GM19397 (cell line): ENCODE measurements around the gene IGFL2.
"Not testable (repeated sequence)": the region's sequence is repeated elsewhere in the genome, so short reads cannot be mapped to it uniquely, and the experiment has no call there.

ENCODE experiments used
- ATAC-seq: cut with Tn5 transposase; IDR thresholded peaks from one replicate; pipeline ENCODE4 v1.9.1; 2021; ENCODE audit warnings: mild to moderate bottlenecking, moderate library complexity; ENCODE audit not compliant: unreplicated experiment

The IGFL2 gene

DNA sequence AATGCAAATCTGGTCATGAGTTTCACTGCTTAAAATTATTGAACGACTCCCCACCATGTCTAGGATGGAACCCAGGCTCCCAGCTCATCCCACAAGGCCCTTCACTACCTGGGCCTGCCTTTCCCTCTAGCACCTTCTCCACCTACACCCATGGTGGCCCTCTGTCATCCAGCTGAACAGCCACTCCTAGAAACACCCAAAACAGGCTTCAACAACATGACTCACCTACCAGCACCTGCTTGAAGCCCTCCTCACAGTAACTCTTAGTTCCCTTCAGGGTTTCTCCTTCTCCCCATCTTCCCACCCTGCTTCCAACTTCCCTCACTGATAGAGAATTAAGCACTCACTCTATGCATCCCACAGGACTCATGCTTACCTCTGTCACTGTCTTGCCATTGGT is 6.6 kb upstream of the IGFL2 start:
- no peak for ATAC-seq

DNA sequence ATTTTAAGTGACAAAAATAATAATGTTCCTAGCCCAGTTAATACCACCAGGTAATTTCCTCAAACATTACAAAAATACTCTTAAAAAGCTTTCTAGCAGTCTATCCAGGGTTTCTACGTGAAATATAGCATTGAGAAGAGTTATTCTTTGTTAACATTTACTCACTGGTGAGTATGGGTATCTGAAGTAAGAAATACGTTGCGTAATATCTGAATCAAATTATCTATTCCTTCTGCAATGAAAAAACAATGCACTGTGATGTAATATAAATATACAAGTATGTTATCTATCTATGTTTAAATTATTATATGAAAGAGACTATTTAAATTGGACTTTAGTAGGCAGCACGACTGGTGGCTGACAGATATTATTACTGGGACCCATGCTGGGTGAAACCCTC is 5.7 kb upstream of the IGFL2 start:
- ATAC-seq, result no peak

DNA sequence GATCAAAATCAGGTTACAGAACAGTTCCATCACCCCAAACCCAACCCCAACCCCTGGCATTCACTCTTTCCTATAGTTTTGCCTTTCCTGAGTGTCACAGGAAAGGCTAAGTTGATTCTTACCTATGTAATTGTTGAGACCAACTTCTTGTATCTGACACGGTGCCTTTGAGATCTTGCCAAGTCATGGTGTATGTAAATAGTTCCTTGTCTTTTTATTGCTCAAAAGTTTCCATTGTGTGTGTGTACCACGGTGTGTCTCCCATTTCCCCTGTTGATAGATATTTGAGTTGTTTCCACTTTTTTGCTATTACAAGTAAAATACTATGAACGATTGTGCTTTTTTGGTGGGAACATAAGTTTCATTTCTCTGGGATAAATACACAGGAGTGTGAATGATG is 3.3 kb upstream of the IGFL2 start:
- no peak for ATAC-seq

DNA sequence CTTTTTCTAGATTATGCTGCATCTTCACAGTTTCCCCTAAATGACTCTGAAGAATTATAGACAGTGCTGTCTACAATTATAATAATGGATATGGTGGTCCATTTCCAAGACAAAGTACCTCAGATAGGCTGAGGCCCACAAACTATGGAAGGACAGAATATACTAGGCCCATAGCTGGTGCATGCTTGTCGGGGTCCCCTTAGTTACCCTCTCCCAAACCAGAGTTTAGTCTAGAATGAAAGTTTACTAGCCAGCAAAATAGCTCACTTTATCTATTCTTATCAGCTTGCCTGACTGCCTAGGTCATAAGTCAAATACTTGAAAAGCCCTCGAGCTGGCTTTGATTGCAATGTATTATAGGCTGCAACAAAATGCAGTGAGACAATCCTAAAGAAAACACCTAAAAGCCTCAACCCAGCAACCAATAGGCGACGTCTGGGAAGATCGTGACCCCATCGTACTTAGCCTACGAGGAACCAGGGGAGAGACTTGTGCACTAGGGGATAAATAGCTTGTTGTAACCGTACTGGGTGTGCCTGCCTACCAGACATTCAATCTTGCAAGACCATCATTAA is 785 bp upstream of the IGFL2 start:
- ATAC-seq, result no peak

DNA sequence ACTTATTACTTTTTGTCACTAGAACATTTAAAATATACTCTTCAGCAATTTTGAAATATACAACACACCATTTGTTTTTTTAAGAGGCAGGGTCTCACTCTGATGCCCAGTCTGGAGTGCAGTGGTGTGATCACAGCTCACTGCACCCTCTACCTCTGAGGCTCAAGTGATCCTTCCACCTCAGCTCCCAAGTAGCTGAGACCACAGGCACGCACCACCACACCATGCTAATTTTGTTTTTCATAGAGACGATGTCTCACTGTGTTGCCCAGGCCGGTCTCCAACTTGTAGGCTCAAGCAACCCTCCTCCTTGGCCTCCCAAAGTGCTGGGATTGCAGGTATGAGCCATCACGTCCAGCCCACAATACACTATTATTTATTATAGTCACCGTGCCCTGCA is 2.6 kb downstream of the IGFL2 start:
- ATAC-seq, result no peak

DNA sequence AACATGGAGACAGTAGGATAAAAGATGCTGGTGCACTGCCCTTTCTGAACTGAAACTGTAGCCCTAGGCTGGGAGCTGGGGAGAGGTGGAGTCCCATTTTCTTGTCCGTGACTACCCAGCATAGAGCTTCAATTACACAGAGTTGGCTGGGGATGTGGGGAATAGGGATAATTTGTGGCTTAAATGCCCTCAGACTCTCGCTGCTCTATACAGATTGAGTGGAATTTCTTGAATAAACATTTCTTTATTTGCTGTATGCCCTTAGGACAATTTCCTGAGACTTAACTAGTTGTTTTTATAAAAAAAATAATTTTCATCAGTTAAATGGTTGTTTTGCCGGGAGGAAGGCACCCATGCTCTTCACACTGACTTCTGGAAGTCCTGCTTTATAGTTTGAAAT is 7.2 kb downstream of the IGFL2 start:
- no peak for ATAC-seq

DNA sequence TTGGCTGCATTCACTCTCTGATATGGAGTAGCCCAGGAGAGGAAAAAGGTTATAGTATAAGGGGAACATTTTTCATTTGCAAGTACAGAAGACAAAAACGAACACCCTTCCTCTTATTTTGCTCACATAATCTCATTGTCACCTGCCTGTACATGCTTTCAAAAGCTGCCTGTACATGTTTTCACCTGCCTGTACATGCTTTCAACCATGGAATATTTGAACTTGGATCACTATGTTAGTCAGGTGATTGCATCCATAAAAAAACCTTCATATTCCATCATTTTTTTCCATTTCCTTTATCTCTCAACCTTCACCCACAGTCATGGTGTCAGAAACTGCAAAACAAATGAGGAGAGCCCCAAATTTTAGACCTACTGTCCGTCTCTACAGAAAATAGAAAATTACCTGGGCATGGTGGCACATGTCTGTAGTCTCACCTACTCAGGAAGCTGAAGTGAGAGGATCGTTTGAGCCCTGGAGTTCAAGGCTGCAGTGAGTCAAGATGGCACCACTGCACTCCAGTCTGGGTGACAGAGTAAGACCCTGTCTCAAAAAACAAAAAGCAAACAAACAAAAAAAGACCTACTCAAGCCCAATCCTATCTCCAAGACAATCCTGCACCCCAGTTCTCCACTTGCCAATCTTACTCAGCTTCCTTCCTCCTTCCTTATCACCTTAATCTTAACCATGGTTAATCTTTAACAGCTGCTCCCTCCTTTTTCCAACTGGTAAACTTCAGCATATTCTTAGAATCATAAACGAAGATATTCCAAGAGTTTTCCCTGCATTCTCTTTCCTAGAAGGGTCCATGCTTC is 11.6 kb downstream of the IGFL2 start:
- ATAC-seq, result no peak

DNA sequence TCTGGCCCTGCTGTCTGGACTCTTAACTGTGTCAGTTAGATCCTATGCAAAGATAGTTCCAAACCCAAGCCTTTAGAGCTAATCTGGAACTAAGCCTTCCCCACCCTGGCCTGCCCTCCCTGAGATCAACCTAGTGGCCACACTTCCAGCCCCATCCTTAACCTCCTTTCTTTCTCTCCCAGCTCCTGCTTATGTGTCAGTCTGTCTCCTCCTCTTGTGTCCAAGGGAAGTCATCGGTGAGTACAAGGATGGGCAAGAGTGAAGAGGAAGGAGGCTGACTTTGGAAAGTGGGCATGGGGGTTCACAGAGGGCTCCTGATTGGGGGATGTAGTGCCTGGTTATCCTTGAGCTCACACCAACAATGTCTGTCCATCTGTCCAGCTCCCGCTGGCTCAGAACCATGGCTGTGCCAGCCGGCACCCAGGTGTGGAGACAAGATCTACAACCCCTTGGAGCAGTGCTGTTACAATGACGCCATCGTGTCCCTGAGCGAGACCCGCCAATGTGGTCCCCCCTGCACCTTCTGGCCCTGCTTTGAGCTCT is 12.3 kb downstream of the IGFL2 start:
- ATAC-seq, result no peak

DNA sequence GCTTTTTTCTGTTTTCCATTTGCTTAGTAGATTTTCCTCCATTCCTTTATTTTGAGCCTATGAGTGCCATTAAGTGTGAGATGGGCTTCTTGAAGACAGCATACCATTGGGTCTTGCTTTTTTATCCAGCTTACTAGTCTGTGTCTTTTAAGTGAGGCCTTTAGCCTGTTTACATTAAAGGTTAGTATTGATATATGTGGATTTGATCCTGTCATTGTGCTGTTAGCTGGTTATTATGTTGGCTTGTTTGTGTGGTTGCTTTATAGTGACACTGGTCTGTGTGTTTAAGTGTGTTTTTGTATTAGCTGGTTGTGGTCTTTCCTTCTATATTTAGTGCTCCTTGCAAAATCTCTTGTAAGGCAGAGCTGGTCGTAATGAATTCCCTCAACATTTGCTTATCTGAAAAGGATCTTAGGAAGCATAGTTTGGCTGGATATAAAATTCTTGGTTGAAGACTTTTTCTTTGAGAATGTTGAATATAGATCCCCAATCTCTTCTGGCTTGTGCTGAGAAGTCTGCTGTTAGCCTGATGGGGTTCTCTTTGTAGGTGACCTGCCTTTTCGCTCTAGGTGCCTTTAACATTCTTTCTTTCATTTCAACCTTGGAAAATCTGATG is 13.7 kb downstream of the IGFL2 start:
- ATAC-seq, result not testable (repeated sequence)

DNA sequence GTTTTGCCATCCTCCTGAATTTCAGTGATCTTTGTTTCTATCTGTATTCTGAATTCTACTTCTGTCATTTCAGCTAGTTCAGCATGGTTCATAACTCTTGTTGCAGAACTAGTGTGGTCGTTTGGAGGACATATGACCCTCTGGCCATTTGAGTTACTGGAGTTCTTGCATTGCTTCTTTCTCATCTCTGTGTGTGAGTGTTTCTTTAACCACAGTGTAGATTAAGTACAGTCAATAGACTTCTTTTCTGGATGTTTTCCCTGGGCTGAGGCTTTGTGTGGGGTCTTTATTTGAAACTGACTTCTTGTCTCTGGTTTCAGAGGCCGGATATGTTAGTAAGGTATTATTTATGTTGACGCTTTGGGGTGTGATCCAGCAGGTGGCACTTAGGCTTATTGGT is 14.7 kb downstream of the IGFL2 start:
- ATAC-seq, result no peak

DNA sequence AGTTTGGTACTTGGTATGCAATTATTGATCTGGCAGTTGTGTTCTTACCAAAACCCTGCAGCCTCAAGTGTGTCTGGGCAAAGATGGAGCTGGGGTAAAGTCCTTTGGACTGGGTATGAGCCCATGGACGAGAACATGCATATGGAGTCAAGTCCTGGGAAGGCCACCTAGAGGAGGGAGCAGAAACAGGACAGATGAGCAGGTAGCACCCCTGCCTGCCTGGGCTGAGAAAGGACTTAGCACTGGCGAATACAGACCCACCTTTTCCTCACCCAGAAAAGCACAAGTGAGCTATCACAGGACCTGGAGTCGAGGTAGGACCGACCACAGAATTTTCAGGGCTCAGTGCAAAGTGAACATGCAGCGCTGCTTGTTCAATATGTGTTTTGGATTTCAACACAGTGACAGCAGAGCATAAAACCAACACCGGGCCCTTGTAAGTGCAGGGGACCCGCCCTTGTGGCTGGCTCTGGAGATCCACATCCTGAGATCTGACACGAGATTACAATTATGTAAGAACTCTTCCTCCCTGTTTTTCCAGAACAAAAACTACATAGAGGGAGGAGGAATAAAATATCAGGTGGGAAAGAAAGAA is 25.9 kb downstream of the IGFL2 start:
- no peak for ATAC-seq

DNA sequence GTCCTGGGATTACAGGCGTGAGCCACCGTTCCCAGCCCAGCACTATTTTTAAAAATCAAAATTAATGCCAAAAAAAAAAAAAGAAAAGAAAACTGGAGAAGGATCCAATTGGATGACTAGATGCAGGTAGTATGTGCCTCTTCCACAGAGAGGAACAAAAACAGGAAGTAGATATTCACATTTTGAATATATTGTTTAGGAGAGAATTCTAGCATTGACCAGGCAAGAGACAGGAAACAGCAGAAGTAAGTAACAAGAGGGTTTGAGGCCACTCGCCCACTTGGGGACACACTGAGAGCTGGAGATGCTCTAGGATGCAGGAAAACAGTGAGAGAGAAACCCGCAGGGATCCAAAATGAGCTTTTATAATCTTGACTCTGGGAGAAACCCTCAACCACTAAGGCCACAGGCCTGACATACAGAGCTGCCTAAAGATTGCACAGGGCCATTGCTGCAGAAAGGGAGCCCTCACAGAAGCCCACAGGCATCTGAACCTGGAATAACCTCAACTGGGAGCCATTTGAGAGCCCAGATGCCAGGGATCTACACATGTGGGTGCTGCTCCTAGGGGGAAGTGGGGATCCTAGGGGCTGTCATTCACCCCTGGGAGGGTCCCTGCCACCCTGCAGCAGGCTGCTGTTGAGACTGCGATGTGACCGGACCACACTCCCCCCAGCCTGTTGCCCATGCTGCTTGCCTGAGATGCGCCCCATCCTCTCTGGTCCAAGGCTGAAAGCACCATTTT is 28.2 kb downstream of the IGFL2 start:
- no peak for ATAC-seq

DNA sequence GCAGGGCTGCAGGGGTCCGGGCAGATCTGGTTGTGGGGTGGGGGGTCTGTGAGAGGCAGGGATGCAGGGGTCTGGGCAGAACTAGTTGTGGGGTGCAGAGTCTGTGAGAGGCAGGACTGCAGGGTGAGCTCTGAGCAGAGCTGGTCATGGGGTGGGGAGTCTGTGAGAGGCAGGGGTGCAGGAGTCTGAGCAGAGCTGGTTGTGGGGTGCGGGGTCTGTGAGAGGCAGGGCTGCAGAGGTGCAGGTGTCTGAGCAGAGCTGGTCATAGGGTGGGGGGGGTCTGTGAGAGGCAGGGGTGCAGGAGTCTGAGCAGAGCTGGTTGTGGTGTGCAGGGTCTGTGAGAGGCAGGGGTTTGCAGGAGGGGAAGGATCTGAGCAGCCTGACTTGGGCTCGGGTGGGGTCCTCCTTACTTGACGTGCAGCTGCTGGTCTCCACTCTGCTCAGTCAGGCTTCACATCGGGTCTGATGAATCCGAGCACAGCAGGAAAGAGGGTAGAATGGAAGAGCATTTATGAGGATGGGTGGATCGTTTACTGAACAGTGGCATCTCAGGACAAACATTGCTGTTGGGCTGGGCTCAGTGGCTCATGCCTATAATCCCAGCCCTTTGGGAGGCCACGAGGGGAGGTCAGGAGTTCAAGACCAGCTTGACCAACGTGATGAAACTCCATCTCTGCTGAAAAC is 31.2 kb downstream of the IGFL2 start:
- ATAC-seq, result no peak

DNA sequence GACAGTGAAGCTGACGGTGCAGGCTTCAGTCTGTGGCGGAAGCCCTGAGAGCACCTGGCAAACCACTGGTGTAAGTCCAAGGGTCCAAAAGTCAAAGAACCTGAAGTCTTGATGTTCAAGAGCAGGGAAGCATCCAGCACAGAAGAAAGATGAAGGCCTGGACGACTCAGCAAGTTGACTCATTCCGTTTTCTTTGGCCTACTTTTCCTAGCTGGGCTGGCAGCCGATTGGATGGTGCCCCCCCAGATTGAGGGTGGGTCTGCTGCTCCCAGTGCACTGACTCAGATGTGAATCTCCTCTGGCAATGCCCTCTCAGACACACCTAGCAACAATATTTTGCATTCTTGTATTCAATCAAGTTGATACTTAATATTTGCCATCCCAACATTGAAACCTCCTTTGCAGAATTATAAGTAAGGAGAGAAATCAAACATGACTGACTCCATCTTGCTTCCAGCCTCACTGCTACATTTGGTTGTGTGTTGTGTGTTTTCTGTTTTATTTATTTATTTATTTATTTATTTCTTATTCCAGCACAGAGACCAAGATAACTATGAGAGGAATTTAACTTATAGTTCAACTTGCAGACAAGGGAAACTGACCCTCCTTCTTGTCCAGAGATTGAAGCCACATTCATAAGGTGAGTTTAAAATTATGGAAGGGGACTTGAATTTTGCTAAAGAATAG is 32.8 kb downstream of the IGFL2 start:
- no peak for ATAC-seq

DNA sequence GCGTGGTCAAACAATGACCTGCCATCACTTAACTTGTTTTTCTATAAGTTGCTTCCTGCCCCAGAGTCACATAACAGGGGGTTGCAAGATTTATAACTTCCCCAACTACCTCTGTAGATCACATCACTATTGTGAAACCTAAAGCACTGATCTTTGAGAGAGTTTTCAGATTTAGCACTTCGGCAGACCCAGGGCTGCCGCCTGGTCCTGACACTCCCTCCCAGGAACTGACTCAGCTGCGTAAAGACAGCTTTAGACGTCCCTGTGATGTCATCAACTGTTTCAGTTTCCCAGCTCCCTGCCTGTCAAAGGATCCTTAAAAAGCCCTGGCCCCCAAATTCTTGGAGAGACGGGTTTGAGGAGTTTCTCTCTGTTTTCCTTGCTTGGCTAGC is 33.3 kb downstream of the IGFL2 start:
- ATAC-seq, result no peak

DNA sequence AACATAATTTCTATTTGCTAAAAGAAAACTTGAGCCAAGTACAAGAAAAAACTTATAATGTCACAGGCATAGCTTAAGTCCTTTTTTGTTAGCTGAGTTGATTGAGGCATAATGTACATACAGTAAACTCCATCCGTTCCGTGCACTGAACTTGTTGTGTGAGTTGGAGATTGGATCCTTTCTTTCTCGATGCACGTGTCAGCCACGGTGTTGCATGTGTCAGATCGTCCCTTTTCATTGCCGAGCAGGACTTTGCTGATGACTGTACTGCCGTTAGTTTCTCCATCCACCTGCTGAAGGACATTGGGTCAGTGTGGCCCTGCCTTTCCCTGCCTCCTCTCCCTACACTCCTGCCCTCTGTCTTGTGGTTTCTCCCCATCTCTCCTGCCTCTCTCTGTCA is 34.4 kb downstream of the IGFL2 start:
- ATAC-seq, result no peak

DNA sequence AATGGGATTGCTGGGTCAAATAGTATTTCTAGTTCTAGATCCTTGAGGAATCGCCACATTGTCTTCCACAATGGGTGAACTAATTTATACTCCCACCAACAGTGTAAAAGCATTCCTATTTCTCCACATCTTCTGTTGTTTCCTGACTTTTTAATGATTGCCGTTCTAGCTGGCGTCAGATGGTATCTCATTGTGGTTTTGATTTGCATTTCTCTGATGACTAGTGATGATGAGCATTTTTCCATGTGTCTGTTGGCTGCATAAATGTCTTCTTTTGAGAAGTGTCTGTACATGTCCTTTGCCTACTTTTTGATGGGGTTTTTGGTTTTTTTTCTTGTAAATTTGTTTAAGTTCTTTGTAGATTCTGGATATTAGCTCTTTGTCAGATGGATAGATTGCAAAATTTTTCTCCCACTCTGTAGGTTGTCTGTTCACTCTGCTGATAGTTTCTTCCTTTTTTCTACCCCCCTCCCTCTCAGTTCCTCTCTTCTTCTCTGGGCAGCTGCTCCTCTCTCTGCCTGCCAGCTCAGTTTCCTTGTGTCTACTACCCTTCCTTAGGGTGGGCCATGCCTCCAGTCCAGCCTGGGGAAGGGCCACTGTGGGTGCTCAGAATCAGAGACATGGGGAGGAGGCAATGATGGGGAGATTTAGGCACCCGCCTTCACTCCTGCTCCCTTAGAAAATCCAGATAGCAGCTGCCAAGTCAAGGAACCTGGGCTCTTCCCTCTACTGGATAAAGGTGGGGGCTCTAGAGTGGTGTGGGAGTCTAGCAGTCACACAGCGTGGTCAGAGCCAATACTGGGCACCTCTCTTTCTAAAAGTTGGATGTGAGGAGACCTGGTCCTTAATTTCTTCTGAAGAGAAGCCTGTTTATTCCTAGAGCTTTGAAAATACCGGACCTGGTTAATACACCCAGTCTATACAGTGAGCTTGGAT is 37.0 kb downstream of the IGFL2 start:
- ATAC-seq, result not testable (repeated sequence)

DNA sequence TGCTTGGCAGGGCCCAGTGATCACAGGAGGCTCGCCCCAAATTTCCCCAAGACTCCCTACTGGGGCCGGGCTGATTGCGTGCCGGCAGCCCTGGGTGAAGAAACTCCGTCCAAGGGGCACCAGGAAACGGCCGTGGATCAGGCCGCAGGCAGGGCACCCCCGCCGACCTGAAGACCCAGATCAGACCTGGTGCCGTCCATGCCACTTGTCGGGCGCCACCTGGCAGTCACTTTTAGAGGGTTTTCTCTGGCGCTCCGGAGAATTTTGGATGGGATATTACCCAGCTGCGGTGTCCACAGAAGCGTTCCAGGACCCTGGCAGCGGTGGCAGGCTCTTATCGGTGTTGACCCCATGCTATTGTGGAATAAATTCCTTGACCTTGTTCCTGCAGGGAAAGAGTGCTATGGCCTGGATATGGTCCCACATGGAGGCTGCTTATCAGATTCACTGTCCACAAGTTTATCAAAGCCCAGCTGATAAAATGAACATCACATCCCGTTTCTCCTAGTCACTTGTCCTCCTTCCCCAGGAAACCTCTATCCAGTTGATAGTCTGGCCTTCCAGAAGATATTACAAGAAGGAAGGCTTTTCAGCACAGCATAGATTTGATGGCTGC is 38.2 kb downstream of the IGFL2 start:
- ATAC-seq, result no peak
